Glutamatergic neuron (in vitro differentiated cells): ENCODE data around the gene CD59. TPM values are rescaled to one million over a fixed set of nuclear protein-coding genes. Genes with fewer than 3 reads are reported as not detected.

Source experiments
- DNase-seq: peaks from one replicate; pipeline ENCODE4 v3.0.0; 2022
- H3K27ac Mint-ChIP-seq: one replicate; pipeline ENCODE4 v1.8.0; 2020; ENCODE audit warnings: mild to moderate bottlenecking, mixed read lengths, inconsistent platforms; ENCODE audit not compliant: unreplicated experiment
- H3K27me3 Mint-ChIP-seq: one replicate; pipeline ENCODE4 v1.8.0; 2020; ENCODE audit warnings: mild to moderate bottlenecking, moderate library complexity, mixed read lengths, inconsistent platforms; ENCODE audit not compliant: unreplicated experiment
- H3K36me3 Mint-ChIP-seq: one replicate; pipeline ENCODE4 v1.8.0; 2020; ENCODE audit warnings: mild to moderate bottlenecking, mixed read lengths, inconsistent platforms; ENCODE audit not compliant: unreplicated experiment
- H3K4me1 Mint-ChIP-seq: one replicate; pipeline ENCODE4 v1.8.0; 2020; ENCODE audit warnings: mild to moderate bottlenecking, low read depth, mixed read lengths, inconsistent platforms; ENCODE audit not compliant: unreplicated experiment
- H3K4me3 Mint-ChIP-seq: one replicate; pipeline ENCODE4 v1.8.0; 2020; ENCODE audit warnings: mild to moderate bottlenecking, mixed read lengths, inconsistent platforms; ENCODE audit not compliant: unreplicated experiment
- H3K9me3 Mint-ChIP-seq: one replicate; pipeline ENCODE4 v1.8.0; 2020; ENCODE audit warnings: mild to moderate bottlenecking, moderate library complexity, mixed read lengths, inconsistent platforms; ENCODE audit not compliant: unreplicated experiment
- total RNA-seq: library from RNA; stranded (reverse); fragmentation: NEBNext Ultra II Directional; extraction: Animal tissue kit (Norgen Biotek cat#: 25700); gene quantifications from one replicate; pipeline ENCODE4 v1.2.1, GENCODE V29; 2021; ENCODE audit not compliant: unreplicated experiment
- TF ChIP-seq, protein P1 (sequence below): fragments of 200-600 bp; sonication (generic); IDR thresholded peaks from one replicate; pipeline ENCODE4 v1.5.0; 2021; ENCODE audit not compliant: partially characterized antibody, unreplicated experiment

Gene CD59
- total RNA-seq, 1 donor from 2014 or later: 105 TPM

GRCh38 chr11:33703788-33704187 is 32.4 kb downstream of the CD59 start:
- H3K36me3 Mint-ChIP-seq: peaks cover 3% of the 10 kb centered on the region
- TF ChIP-seq, protein P1, sequence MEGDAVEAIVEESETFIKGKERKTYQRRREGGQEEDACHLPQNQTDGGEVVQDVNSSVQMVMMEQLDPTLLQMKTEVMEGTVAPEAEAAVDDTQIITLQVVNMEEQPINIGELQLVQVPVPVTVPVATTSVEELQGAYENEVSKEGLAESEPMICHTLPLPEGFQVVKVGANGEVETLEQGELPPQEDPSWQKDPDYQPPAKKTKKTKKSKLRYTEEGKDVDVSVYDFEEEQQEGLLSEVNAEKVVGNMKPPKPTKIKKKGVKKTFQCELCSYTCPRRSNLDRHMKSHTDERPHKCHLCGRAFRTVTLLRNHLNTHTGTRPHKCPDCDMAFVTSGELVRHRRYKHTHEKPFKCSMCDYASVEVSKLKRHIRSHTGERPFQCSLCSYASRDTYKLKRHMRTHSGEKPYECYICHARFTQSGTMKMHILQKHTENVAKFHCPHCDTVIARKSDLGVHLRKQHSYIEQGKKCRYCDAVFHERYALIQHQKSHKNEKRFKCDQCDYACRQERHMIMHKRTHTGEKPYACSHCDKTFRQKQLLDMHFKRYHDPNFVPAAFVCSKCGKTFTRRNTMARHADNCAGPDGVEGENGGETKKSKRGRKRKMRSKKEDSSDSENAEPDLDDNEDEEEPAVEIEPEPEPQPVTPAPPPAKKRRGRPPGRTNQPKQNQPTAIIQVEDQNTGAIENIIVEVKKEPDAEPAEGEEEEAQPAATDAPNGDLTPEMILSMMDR: no peak
- H3K4me3 Mint-ChIP-seq: no peak overlapping the region

GRCh38 chr11:33703234-33703633 is 33.0 kb downstream of the CD59 start:
- peaks cover 7% of the 10 kb centered on the region for H3K9me3 Mint-ChIP-seq
- TF ChIP-seq, protein P1: no peak
- H3K27ac Mint-ChIP-seq: no peak overlapping the region
- peaks cover 5% of the 10 kb centered on the region for H3K27me3 Mint-ChIP-seq
- H3K4me3 Mint-ChIP-seq: no peak overlapping the region
- H3K36me3 Mint-ChIP-seq: no peaks in the 10 kb centered on the region
- H3K4me1 Mint-ChIP-seq: peaks cover 19% of the 10 kb centered on the region
- no peak for DNase-seq

More at GRCh38 chr11:33703788-33704187, 32.4 kb downstream of the CD59 start:
- Mint-ChIP-seq H3K27me3 (peaks cover 5% of the 10 kb centered on the region), H3K9me3 (peaks cover 7% of the 10 kb centered on the region), H3K4me1 (peaks cover 19% of the 10 kb centered on the region), H3K27ac (no peak overlapping the region)
- no peak for DNase-seq

DNA sequence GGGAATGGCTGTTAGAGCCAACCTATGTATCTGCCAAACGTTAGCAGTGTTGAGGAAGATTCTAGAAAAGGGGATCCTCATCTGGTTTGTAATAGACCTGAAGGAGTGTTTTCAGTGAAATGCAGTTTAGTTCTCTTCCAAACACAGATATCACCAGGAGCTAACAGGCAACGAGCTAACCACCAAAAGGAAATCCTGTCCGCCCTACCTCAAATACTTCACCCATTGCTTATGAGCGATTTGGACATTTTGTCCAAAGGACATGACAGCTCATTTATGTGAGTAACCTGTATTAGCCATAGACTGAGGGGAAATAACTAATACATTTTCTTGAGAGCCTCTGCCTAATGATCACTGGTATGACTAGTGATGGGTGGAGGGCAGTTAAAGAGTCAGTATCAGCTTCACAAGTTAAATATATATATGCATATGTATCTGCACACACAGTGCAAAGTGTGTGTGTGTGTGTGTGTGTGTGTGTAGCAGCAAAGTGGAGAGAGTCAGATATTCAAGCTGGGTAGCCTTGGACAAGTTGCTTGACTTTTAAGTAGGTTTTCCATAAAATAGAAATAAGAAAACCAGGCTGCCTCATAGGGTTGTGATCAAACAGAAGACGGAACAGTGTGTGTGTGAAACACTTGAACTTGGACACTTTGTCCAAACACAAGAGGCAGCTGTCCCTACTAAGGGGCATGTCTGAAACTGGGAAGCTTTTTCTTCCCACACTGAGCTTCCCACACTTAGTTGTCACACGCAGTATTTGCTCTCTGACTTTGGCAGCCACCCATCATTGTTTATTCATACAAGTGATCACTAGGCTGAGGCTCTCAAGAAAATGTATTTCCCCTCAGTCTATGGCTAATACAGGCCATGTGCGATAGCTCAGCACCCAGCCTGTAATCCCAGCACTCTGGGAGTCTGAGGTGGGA is 34.7 kb downstream of the CD59 start:
- H3K36me3 Mint-ChIP-seq: no peaks in the 10 kb centered on the region
- H3K4me1 Mint-ChIP-seq: peaks cover 30% of the 10 kb centered on the region
- peak overlapping the region; percentile 79 for H3K4me3 Mint-ChIP-seq
- peaks cover 5% of the 10 kb centered on the region for H3K27me3 Mint-ChIP-seq
- TF ChIP-seq, protein P1: no peak
- peak overlapping the region; percentile 92 for H3K27ac Mint-ChIP-seq
- no peak for DNase-seq
- H3K9me3 Mint-ChIP-seq: peaks cover 13% of the 10 kb centered on the region

- H3K27ac Mint-ChIP-seq: peak within 1 kb of the TSS; percentile 92
- no peaks in the 10 kb centered on the region for H3K36me3 Mint-ChIP-seq
- peaks cover 33% of the 10 kb centered on the region for H3K4me1 Mint-ChIP-seq
- TF ChIP-seq, protein P1: no peak
- H3K4me3 Mint-ChIP-seq: peak within 1 kb of the TSS; percentile 84
- DNase-seq: peak; percentile 99
- peaks cover 5% of the 10 kb centered on the region for H3K27me3 Mint-ChIP-seq
- peaks cover 14% of the 10 kb centered on the region for H3K9me3 Mint-ChIP-seq
Measured at GRCh38 chr11:33700502-33701271, 35.5 kb downstream of the CD59 start, which contains the start of gene C11orf91. C11orf91 (minus strand) TSS chr11:33700826; CDS start chr11:33700740, 86 bp downstream.
